Adrenal gland (tissue), 5 donors: ENCODE data around the gene SLC30A10.

Source experiments
- CTCF ChIP-seq, 6 experiments: fragments of 450-650 bp in 4 of 6; fragments of 200-600 bp in 2 of 6; sonication (generic) in 1 of 6; IDR thresholded peaks; 1 replicate in 5 of 6; 2 replicates in 1 of 6; pipeline versions ENCODE4 v1.5.1 to v1.8.0; 2016 to 2021; ENCODE audit warnings: antibody characterized with exemption in 6 of 6, mild to moderate bottlenecking in 2 of 6, moderate library complexity in 1 of 6
- POLR2A ChIP-seq, 2 donors: fragments of 450-650 bp; IDR thresholded peaks; one replicate each; pipeline ENCODE4 v1.6.1; 2017; ENCODE audit warnings: antibody characterized with exemption in 2 of 2, mild to moderate bottlenecking in 2 of 2, moderate library complexity in 1 of 2
- donor health status: DM: no; HTN: no; CAD: no.

- no peak for TF ChIP-seq POLR2A (IDR thresholded peaks at IDR 0.05)
- no peak for TF ChIP-seq CTCF (IDR thresholded peaks at IDR 0.05)
Measured at GRCh38 chr1:219897914-219898313, 30.4 kb downstream of the SLC30A10 start.
